ENCODE results near the gene MTHFS. TPM values are rescaled to one million over a fixed set of nuclear protein-coding genes. Genes with fewer than 3 reads are reported as not detected.

MTHFS gene
- total RNA-seq, 1 donor from 2014 or later, result 3.8 TPM

DNA sequence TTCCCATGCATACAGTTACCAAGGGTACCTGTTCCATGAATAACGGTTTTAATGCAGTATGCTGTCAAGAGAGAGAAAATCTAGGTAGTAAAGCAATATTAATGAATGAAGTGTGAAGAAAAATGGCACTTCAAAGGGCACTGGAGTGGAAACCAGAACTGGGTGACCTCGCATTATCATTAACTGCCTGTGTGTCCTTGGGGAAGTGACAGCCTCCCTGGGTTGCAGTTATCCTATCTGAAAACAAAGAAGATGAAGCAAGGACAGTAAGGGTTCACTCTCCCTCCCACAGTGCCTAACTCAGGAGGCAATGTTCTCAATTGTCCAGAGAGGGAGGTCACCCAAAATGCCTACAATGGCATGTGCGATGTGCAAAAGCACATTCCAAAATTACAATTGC, 15.1 kb downstream of the MTHFS start:
- no peak overlapping the region for H3K4me3 Mint-ChIP-seq (ENCODE audit: unreplicated experiment)
- DNase-seq, result no peak
- no peaks in the 10 kb centered on the region for H3K27me3 Mint-ChIP-seq (ENCODE audit: unreplicated experiment)
- H3K27ac Mint-ChIP-seq (ENCODE audit: unreplicated experiment), result no peak overlapping the region
- H3K9me3 Mint-ChIP-seq (ENCODE audit: unreplicated experiment), result peaks cover 10% of the 10 kb centered on the region
- TF ChIP-seq, protein P1, sequence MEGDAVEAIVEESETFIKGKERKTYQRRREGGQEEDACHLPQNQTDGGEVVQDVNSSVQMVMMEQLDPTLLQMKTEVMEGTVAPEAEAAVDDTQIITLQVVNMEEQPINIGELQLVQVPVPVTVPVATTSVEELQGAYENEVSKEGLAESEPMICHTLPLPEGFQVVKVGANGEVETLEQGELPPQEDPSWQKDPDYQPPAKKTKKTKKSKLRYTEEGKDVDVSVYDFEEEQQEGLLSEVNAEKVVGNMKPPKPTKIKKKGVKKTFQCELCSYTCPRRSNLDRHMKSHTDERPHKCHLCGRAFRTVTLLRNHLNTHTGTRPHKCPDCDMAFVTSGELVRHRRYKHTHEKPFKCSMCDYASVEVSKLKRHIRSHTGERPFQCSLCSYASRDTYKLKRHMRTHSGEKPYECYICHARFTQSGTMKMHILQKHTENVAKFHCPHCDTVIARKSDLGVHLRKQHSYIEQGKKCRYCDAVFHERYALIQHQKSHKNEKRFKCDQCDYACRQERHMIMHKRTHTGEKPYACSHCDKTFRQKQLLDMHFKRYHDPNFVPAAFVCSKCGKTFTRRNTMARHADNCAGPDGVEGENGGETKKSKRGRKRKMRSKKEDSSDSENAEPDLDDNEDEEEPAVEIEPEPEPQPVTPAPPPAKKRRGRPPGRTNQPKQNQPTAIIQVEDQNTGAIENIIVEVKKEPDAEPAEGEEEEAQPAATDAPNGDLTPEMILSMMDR (IDR thresholded peaks at IDR 0.05; ENCODE audit: partially characterized antibody, unreplicated experiment), result no peak
- no peaks in the 10 kb centered on the region for H3K4me1 Mint-ChIP-seq (ENCODE audit: low read depth, unreplicated experiment)
- peaks cover 15% of the 10 kb centered on the region for H3K36me3 Mint-ChIP-seq (ENCODE audit: unreplicated experiment)

GRCh38 chr15:79881254-79881653, 15.6 kb downstream of the MTHFS start:
- peaks cover 16% of the 10 kb centered on the region for H3K36me3 Mint-ChIP-seq (ENCODE audit: unreplicated experiment)
- H3K27me3 Mint-ChIP-seq (ENCODE audit: unreplicated experiment), result no peaks in the 10 kb centered on the region
- no peak overlapping the region for H3K4me3 Mint-ChIP-seq (ENCODE audit: unreplicated experiment)
- H3K4me1 Mint-ChIP-seq (ENCODE audit: low read depth, unreplicated experiment), result no peaks in the 10 kb centered on the region
- H3K27ac Mint-ChIP-seq (ENCODE audit: unreplicated experiment), result no peak overlapping the region
- TF ChIP-seq, protein P1 (IDR thresholded peaks at IDR 0.05; ENCODE audit: partially characterized antibody, unreplicated experiment), result no peak
- DNase-seq, result no peak
- peaks cover 10% of the 10 kb centered on the region for H3K9me3 Mint-ChIP-seq (ENCODE audit: unreplicated experiment)

GRCh38 chr15:79878078-79878705, 18.6 kb downstream of the MTHFS start:
- peaks cover 42% of the 10 kb centered on the region for H3K36me3 Mint-ChIP-seq (ENCODE audit: unreplicated experiment)
- TF ChIP-seq, protein P1 (IDR thresholded peaks at IDR 0.05; ENCODE audit: partially characterized antibody, unreplicated experiment), result no peak
- H3K4me3 Mint-ChIP-seq (ENCODE audit: unreplicated experiment), result no peak overlapping the region
- no peaks in the 10 kb centered on the region for H3K27me3 Mint-ChIP-seq (ENCODE audit: unreplicated experiment)
- no peak for DNase-seq
- H3K4me1 Mint-ChIP-seq (ENCODE audit: low read depth, unreplicated experiment), result no peaks in the 10 kb centered on the region
- H3K9me3 Mint-ChIP-seq (ENCODE audit: unreplicated experiment), result peaks cover 12% of the 10 kb centered on the region
- no peak overlapping the region for H3K27ac Mint-ChIP-seq (ENCODE audit: unreplicated experiment)

- TF ChIP-seq, protein P1 (IDR thresholded peaks at IDR 0.05; ENCODE audit: partially characterized antibody, unreplicated experiment), result no peak
- no peaks in the 10 kb centered on the region for H3K4me1 Mint-ChIP-seq (ENCODE audit: low read depth, unreplicated experiment)
- DNase-seq, result no peak
- no peak overlapping the region for H3K27ac Mint-ChIP-seq (ENCODE audit: unreplicated experiment)
- peaks cover 43% of the 10 kb centered on the region for H3K36me3 Mint-ChIP-seq (ENCODE audit: unreplicated experiment)
- H3K27me3 Mint-ChIP-seq (ENCODE audit: unreplicated experiment), result no peaks in the 10 kb centered on the region
- H3K4me3 Mint-ChIP-seq (ENCODE audit: unreplicated experiment), result no peak overlapping the region
- H3K9me3 Mint-ChIP-seq (ENCODE audit: unreplicated experiment), result peaks cover 14% of the 10 kb centered on the region
Measured at GRCh38 chr15:79875213-79875612, 21.6 kb downstream of the MTHFS start.

DNA sequence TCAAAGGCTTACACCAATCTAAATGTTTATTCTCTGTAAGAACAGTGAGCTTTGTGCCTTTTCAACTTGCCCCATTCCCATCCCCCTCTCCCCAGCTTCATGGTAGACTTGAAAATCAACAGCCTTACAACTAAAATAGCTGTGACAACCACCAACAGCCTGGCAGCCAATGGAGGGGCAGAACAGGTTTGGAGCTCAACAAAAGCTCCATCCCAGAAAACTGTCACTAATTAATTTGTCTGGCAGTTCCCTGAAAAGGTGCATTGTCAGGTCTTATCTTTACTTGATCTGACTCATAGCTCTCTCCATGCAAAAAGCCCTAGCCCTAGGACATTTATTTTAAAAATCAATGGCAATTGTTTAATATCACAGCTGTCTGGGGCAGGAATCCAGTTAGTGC, 22.6 kb downstream of the MTHFS start:
- no peak for DNase-seq
- no peak overlapping the region for H3K4me3 Mint-ChIP-seq (ENCODE audit: unreplicated experiment)
- no peak overlapping the region for H3K27ac Mint-ChIP-seq (ENCODE audit: unreplicated experiment)
- H3K27me3 Mint-ChIP-seq (ENCODE audit: unreplicated experiment), result no peaks in the 10 kb centered on the region
- H3K36me3 Mint-ChIP-seq (ENCODE audit: unreplicated experiment), result peaks cover 43% of the 10 kb centered on the region
- H3K4me1 Mint-ChIP-seq (ENCODE audit: low read depth, unreplicated experiment), result no peaks in the 10 kb centered on the region
- TF ChIP-seq, protein P1 (IDR thresholded peaks at IDR 0.05; ENCODE audit: partially characterized antibody, unreplicated experiment), result no peak
- H3K9me3 Mint-ChIP-seq (ENCODE audit: unreplicated experiment), result peaks cover 11% of the 10 kb centered on the region

Data from glutamatergic neuron (in vitro differentiated cells).